HEK293 (cell line): ENCODE measurements around the gene KCNMA1.

ENCODE experiments used
- HOXA7 ChIP-seq: sonication (generic); formaldehyde crosslinking; IDR thresholded peaks from 2 replicates; pipeline ENCODE4 v1.8.1; 2022; ENCODE audit warnings: missing genetic modification reagents, borderline replicate concordance
- SETDB1 ChIP-seq: IDR thresholded peaks from one replicate; pipeline ENCODE4 v1.6.1; 2017; ENCODE audit warnings: mild to moderate bottlenecking, low read length, moderate library complexity, mixed read lengths; ENCODE audit not compliant: insufficient read length
- YY1 ChIP-seq: fragments of 450-650 bp; formaldehyde crosslinking; IDR thresholded peaks from 2 replicates; pipeline ENCODE4 v1.5.1; 2018; ENCODE audit warnings: missing biosample characterization, missing genetic modification characterization
- ZNF16 ChIP-seq: fragments of 450-650 bp; formaldehyde crosslinking; IDR thresholded peaks from 2 replicates; pipeline ENCODE4 v1.5.1; 2016; ENCODE audit warnings: low read depth, missing biosample characterization, missing genetic modification characterization
- ZNF175 ChIP-seq: fragments of 450-650 bp; formaldehyde crosslinking; IDR thresholded peaks from 2 replicates; pipeline ENCODE4 v1.5.1; 2016; ENCODE audit warnings: missing biosample characterization, missing genetic modification characterization
- ZNF302 ChIP-seq: fragments of 450-650 bp; formaldehyde crosslinking; IDR thresholded peaks from 2 replicates; pipeline ENCODE4 v1.5.1; 2016; ENCODE audit warnings: missing biosample characterization, missing genetic modification characterization, low read depth
- ZNF311 ChIP-seq: fragments of 450-650 bp; formaldehyde crosslinking; IDR thresholded peaks from 2 replicates; pipeline ENCODE4 v1.5.1; 2017; ENCODE audit warnings: missing biosample characterization, missing genetic modification characterization, borderline replicate concordance
- ZNF426 ChIP-seq: fragments of 450-650 bp; formaldehyde crosslinking; IDR thresholded peaks from 2 replicates; pipeline ENCODE4 v1.5.1; 2017; ENCODE audit warnings: missing biosample characterization, missing genetic modification characterization, mild to moderate bottlenecking, inconsistent platforms, moderate library complexity
- ZNF843 ChIP-seq: fragments of 450-650 bp; formaldehyde crosslinking; IDR thresholded peaks from 2 replicates; pipeline ENCODE4 v1.5.1; 2016; ENCODE audit warnings: missing biosample characterization, missing genetic modification characterization
- ZSCAN23 ChIP-seq: fragments of 450-650 bp; formaldehyde crosslinking; IDR thresholded peaks from 2 replicates; pipeline ENCODE4 v1.5.1; 2016; ENCODE audit warnings: missing biosample characterization, missing genetic modification characterization
- TF ChIP-seq, protein P1 (sequence below): fragments of 450-650 bp; formaldehyde crosslinking; IDR thresholded peaks from 2 replicates; pipeline ENCODE4 v1.5.1; 2016; ENCODE audit warnings: missing biosample characterization, missing genetic modification characterization
- TF ChIP-seq, protein P2 (sequence below): fragments of 450-650 bp; formaldehyde crosslinking; IDR thresholded peaks from 2 replicates; pipeline ENCODE4 v1.5.1; 2016; ENCODE audit warnings: missing biosample characterization, missing genetic modification characterization
- TF ChIP-seq, protein P3 (sequence below): fragments of 450-650 bp; IDR thresholded peaks from 2 replicates; pipeline ENCODE4 v1.5.1; 2018; ENCODE audit warnings: missing biosample characterization, missing genetic modification characterization
- TF ChIP-seq, protein P4 (sequence below): fragments of 450-650 bp; formaldehyde crosslinking; IDR thresholded peaks from 2 replicates; pipeline ENCODE4 v1.5.1; 2016; ENCODE audit warnings: missing biosample characterization, missing genetic modification characterization

DNA sequence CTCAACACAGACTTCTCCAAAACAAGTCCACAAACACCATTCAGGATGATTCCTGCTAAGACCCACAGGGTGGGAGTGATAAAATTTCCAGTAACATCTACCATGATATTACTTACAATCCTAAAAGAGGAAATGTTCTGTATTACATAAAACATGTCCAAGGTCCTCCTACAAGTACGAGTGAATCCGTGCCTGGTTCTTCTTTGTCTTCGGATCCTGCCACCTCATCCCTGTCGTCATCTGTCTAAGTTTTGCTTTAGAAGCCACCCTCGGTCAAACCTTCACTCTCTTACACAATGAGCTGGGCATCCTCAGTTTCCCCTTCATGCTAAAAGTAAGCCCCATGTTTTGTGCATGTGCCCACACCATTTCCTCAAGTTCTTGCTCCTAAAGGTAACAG lies 279.0 kb downstream of the KCNMA1 start:
- TF ChIP-seq, protein P1, sequence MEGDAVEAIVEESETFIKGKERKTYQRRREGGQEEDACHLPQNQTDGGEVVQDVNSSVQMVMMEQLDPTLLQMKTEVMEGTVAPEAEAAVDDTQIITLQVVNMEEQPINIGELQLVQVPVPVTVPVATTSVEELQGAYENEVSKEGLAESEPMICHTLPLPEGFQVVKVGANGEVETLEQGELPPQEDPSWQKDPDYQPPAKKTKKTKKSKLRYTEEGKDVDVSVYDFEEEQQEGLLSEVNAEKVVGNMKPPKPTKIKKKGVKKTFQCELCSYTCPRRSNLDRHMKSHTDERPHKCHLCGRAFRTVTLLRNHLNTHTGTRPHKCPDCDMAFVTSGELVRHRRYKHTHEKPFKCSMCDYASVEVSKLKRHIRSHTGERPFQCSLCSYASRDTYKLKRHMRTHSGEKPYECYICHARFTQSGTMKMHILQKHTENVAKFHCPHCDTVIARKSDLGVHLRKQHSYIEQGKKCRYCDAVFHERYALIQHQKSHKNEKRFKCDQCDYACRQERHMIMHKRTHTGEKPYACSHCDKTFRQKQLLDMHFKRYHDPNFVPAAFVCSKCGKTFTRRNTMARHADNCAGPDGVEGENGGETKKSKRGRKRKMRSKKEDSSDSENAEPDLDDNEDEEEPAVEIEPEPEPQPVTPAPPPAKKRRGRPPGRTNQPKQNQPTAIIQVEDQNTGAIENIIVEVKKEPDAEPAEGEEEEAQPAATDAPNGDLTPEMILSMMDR (tag by site-specific recombination) = no peak
- TF ChIP-seq ZNF302 (tag by site-specific recombination) (no peak), ZNF311 (no peak), ZSCAN23 (tag by site-specific recombination) (no peak), ZNF426 (tag by site-specific recombination) (no peak), ZNF16 (tag by site-specific recombination) (no peak), ZNF843 (tag by site-specific recombination) (no peak), YY1 (no peak), HOXA7 (no peak), SETDB1 (no peak), ZNF175 (tag by site-specific recombination) (no peak)
- TF ChIP-seq, protein P2, sequence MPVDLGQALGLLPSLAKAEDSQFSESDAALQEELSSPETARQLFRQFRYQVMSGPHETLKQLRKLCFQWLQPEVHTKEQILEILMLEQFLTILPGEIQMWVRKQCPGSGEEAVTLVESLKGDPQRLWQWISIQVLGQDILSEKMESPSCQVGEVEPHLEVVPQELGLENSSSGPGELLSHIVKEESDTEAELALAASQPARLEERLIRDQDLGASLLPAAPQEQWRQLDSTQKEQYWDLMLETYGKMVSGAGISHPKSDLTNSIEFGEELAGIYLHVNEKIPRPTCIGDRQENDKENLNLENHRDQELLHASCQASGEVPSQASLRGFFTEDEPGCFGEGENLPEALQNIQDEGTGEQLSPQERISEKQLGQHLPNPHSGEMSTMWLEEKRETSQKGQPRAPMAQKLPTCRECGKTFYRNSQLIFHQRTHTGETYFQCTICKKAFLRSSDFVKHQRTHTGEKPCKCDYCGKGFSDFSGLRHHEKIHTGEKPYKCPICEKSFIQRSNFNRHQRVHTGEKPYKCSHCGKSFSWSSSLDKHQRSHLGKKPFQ = no peak
- TF ChIP-seq, protein P3, sequence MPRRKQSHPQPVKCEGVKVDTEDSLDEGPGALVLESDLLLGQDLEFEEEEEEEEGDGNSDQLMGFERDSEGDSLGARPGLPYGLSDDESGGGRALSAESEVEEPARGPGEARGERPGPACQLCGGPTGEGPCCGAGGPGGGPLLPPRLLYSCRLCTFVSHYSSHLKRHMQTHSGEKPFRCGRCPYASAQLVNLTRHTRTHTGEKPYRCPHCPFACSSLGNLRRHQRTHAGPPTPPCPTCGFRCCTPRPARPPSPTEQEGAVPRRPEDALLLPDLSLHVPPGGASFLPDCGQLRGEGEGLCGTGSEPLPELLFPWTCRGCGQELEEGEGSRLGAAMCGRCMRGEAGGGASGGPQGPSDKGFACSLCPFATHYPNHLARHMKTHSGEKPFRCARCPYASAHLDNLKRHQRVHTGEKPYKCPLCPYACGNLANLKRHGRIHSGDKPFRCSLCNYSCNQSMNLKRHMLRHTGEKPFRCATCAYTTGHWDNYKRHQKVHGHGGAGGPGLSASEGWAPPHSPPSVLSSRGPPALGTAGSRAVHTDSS (tag by site-specific recombination) = no peak
- TF ChIP-seq, protein P4, sequence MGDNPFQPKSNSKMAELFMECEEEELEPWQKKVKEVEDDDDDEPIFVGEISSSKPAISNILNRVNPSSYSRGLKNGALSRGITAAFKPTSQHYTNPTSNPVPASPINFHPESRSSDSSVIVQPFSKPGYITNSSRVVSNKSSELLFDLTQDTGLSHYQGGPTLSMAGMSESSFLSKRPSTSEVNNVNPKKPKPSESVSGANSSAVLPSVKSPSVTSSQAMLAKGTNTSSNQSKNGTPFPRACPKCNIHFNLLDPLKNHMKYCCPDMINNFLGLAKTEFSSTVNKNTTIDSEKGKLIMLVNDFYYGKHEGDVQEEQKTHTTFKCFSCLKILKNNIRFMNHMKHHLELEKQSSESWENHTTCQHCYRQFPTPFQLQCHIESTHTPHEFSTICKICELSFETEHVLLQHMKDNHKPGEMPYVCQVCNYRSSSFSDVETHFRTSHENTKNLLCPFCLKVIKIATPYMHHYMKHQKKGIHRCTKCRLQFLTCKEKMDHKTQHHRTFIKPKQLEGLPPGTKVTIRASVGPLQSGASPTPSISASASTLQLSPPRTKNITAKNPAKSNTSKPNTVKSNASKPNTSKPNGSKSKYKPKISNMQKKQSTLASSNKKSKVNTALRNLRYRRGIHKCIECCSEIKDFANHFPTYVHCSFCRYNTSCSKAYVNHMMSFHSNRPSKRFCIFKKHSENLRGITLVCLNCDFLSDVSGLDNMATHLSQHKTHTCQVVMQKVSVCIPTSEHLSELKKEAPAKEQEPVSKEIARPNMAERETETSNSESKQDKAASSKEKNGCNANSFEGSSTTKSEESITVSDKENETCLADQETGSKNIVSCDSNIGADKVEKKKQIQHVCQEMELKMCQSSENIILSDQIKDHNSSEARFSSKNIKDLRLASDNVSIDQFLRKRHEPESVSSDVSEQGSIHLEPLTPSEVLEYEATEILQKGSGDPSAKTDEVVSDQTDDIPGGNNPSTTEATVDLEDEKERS (tag by site-specific recombination) = no peak
